ENCODE measurements around the gene GOLGA8S.
"Not testable (repeated sequence)": the region's sequence is repeated elsewhere in the genome, so short reads cannot be mapped to it uniquely, and the experiment has no call there.

Gene GOLGA8S

GRCh38 chr15:23354448-23354847, at the start of gene GOLGA8S:
Gene GOLGA8S (plus strand): TSS chr15:23354748. CDS start chr15:23354810, 62 bp downstream.
- not testable (repeated sequence) for DNase-seq

DNA sequence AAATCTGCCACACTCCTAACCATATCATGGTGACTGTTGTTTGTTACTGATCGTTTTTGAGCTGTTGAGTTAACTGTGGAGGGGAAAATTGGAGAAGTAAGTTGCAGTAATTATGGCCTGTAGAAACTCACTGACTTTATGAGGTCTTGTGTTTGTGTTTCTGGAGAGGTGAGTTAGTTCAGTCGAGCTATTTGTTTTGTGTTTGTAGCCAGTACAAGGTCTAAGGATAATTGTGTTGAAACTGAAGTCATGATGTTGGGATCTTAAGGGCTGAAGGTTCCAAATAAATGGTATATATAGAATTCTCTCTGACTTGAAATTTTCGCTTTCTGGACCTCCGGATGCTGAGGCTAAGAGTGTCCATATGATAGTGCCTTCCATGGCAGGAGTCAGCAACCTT, 49.7 kb upstream of the GOLGA8S start:
- DNase-seq, result not testable (repeated sequence)

GRCh38 chr15:23305921-23306320, 48.6 kb upstream of the GOLGA8S start:
- DNase-seq, result not testable (repeated sequence)

GRCh38 chr15:23311233-23311632, 43.3 kb upstream of the GOLGA8S start:
- DNase-seq, result not testable (repeated sequence)

GRCh38 chr15:23334096-23334495, 20.5 kb upstream of the GOLGA8S start, which contains the start of gene GOLGA6L26:
Gene GOLGA6L26 (minus strand): TSS chr15:23334196. CDS start chr15:23334135, 61 bp downstream.
- DNase-seq, result not testable (repeated sequence)

- not testable (repeated sequence) for DNase-seq
Measured at GRCh38 chr15:23362622-23363021, 8.1 kb downstream of the GOLGA8S start.

DNA sequence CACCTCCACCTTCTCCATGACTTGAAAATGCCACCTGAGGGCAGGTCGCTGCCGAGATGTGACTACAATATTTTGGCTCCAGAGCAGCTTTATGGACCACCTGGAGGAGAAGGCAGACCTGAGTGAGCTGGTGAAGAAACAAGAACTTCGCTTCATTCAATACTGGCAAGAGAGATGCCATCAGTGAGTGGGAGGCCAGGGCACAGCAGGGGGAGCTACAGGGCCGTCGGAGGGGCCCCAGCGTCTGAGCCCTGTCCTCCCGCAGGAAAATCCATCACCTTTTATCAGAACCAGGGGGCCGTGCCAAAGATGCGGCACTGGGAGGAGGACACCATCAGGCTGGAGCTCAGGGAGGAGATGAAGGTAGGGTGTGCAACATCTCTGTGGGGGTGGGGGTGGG, 9.7 kb downstream of the GOLGA8S start:
- DNase-seq, result not testable (repeated sequence)

GRCh38 chr15:23370578-23370977, 16.0 kb downstream of the GOLGA8S start:
- no peak for DNase-seq

DNA sequence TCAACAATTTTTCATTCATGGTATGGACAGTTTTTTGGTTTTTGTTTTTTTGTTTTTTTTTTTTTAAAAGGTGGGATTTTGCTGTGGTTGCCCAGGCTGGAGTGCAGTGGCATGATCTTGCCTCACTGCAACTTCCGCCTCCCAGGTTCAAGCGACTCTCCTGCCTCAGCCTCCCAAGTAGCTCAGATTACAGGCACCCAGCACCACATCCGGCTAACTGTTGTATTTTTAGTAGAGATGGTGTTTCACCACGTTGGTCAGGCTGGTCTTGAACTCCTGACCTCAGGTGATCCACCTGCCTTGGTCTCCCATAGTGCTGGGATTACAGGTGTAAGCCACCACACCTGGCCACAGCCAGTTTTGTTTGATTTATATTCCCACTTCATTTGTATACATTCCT, 16.6 kb downstream of the GOLGA8S start:
- DNase-seq, result not testable (repeated sequence)

DNA sequence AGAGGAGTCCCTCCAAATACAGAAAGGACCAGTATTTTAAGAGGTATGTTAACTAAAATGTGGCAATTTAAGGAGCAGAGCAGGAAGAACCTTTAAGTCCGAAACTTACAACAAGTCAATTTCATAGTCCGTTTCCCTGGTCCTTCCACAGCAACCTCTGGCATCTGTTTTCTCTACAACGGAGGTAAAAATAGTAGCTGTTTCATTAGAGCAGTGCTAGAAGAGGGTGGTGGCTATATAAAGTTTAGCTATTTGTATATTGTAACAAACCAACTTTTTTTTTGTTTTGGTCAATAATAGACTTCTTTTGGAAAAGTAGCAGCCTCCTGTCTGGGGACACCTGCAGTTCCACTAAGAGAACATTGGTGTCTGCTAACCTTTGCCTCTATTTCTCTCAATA, 17.3 kb downstream of the GOLGA8S start:
- not testable (repeated sequence) for DNase-seq

DNA sequence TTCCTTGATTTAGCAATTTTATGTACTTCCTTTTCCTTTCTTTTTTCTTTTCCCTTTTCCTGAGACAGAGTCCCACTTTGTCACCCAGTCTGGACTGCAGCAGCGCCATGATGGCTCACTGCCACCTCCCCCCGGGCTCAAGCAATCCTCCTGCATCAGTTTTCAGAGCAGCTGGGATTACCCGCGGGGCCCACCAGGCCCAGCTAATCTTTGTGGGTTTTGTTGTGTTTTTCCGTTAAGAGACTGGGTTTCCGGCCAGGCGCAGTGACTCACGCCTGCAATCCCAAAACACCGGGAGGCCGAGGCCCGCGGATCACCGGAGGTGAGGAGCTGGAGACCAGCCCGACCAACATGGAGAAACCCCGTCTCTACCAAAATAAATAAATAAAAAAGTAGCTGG, 17.7 kb downstream of the GOLGA8S start:
- no peak for DNase-seq

DNA sequence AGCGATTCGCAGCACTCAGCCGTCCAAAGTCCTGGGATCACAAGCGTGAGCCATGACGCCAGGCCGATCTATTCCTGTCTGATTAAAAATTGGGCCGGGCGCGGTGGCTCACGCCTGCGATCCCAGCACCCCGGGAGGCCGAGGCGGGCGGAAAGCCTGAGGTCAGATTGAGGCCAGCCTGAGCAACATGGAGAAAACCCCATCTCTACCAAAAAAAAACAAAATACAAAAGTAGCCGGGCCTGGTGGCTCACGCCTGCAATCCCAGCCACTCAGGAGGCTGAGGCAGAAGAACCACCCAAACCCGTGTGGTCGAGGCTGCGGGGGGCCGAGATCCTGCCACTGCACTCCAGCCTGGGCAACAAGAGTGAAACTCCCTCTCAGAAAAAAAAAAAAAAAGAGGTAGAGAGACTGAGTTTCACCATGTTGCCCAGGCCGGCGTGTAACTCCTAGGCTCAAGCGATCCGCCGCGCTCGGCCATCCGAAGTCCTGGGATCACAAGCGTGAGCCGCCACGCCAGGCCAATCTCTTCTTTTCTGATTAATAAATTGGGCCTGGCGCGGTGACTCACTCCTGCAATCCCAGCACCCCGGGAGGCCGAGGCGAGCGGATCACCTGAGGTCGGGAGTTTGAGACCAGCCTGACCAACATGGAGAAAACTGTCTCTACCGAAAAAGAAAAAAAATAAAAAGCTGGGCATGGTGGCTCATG, 18.5 kb downstream of the GOLGA8S start:
- DNase-seq, result not testable (repeated sequence)

DNA sequence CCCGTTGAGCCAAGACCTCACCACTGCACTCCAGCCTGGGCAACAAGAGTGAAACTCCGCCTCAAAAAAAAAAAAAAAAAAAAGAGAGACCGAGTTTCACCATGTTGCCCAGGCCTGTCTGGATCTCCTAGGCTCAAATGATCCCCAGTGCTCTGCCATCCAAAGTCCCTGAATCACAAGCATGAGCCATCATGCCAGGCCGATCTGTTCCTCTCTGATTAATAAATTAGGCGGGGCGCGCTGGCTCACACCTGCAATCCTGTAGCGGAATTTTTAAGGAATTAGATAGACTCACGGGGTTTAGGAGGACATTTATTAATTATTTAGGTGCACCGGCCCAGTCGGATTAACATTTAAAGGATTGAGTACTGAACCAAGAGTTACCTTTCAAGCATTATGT, 19.7 kb downstream of the GOLGA8S start:
- DNase-seq, result not testable (repeated sequence)

DNA sequence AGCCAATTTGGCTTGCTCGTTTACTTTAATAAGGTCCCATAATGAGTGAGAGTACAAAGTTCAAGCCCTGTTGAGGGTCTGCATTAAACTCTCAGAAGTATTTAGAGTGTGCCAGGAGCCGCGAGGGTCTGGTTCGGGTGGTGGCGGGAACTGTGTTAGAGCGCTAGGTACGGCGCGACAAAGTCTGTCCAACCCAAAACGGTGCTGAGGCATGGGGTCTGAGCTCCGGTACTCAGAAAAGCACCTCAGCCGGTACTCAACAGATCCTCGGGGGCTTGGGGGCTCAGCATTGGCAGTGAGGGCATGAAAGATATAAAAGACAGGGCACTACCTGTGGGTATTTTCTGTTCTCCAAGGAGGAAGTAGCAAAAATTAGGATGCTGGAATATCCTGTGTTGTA, 24.4 kb downstream of the GOLGA8S start:
- DNase-seq, result not testable (repeated sequence)

GRCh38 chr15:23380700-23381099, 26.2 kb downstream of the GOLGA8S start:
- not testable (repeated sequence) for DNase-seq

GRCh38 chr15:23381192-23381591, 26.6 kb downstream of the GOLGA8S start:
- DNase-seq, result not testable (repeated sequence)

DNA sequence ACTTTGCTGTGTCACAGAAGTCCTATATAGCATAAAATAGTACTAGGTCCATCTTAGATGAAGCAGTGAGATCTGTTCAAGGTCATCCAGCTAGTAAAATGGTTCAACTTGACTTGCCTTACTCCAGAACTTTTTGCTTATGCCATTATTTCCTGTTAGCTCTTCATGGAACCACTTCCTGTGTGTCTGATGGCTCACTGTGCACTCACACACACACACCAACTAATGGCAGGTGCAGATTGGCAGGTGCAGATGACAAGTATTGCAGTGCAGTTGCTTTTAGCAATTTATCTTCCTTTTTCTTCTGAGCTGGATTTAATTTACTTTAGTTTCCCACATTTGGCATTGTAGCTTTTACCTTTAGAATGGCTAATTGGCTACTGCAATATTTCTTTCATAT, 29.8 kb downstream of the GOLGA8S start:
- no peak for DNase-seq

- DNase-seq, result no peak
Measured at GRCh38 chr15:23385886-23386430, 31.4 kb downstream of the GOLGA8S start.

DNA sequence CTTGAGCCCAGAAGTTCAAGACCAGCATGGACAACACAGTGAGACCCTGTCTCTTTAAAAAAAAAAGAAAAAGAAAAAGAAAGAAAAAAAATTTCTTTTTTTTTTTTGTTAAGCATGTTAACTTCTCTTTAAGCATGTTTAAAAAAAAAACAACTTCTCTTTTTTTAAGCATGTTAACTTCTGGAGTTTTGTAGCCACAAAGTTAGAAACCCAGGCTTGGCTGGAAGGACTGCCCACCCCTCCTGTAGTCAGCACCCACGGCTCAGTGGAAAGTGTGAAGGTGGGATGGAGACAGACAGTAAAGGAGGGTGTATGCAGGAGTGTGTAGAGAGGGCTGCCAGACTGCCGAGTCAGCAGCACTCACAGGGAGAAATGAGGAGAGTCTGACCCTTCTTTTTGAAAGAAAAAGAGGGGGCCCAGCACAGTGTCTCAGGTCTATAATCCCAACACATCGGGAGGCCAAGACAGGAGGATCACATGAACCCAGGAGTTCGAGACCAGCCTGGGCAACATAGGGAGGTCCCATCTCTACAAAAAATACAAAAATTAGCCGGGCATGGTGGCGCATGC, 33.2 kb downstream of the GOLGA8S start:
- DNase-seq, result no peak

DNA sequence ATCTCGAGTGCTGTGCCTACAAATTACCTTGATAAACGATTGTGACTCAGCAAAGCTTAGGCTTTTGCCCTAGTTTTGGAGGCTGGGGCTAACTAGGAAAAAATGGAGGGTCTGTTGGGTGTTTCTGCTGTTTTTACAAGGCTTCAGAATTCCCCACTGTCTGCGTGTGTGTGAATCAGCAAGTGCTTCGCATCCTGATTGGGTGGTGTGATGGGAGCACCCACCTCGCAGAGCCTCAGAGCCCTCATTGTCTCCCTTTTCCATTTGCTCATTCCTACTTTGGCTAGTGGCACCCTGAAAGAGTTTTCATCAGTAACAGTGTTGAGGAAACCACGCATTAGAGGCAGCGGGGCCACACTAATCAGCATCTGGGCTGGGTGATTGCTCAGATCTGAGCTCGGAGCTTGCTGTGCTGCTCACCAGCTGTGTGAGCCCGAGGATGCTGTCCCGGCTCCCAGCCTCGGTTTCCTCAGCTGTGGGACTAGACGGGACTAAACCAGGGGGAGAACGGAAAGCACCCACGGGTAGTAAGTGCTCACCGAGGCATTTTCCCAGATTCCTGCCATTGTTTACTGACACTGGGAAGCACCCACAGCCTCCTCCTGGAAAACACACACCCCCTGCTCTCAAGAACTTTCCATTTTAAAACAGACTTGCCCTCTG, 40.6 kb downstream of the GOLGA8S start:
- no peak for DNase-seq

DNA sequence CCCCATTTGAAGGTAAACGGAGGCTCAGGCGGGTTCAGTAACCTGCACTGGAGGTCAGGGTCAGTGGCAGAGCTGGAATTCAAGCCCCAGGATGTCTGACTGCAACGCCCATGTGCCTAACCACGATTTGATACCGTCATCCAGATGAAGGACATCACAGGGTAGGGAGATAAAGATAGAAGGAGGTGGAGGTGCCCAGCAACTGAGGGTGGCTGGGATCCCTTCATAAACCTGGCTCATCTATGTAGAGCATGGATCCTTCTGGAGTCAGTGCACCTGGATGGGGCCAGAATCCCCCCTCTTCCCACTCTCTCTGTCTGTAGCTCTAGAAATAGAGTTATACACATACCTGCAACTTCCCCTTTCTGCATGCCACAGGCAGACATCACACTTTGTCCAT, 41.3 kb downstream of the GOLGA8S start:
- no peak for DNase-seq

DNA sequence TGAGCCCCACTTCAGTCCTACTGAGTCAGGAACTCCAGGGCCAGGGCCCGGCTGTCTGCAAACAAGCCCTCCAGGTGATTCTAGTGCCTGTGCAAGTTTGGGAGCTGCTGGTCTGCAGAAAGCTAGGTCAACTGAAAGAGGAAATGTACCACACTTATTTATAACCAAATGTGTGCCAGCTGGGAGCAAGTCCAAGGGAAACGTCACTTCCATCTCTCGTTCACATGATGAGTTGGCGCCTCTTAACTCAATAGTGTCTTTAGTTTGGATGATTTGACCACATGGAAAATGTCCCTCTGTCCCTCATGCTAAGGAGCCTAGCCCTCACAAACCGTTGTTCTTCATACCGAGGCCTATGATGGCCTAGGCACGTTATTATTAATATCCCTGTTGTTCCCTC, 43.2 kb downstream of the GOLGA8S start:
- DNase-seq, result no peak

DNA sequence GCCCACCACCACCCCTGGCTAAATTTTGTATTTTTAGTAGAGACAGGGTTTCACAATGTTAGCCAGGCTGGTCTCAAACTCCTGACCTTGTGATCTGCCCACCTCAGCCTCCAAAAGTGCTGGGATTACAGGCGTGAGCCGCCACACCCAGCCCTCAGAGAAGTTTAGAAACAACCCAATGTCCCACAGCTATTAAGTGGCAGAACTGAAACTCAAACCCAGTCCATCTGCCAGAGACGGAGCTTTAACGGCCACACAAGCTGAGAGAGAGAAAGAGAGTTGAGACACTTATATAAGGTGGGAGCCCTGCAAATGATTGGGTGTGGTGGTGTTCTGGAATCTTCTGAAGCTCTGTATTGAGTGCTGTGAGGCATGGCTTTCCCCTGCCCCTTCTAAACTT, 43.8 kb downstream of the GOLGA8S start:
- DNase-seq, result not testable (repeated sequence)

GRCh38 chr15:23399207-23399606, 44.7 kb downstream of the GOLGA8S start:
- DNase-seq, result not testable (repeated sequence)
